Esophagus squamous epithelium (tissue), 5 donors: ENCODE data around the gene HMCN2. TPM values are rescaled to one million over a fixed set of nuclear protein-coding genes. Genes with fewer than 3 reads are reported as not detected.

Experiments used
- DNase-seq: peaks from one replicate; lab custom pipeline; 2025; lab: John Stamatoyannopoulos, UW
- H3K27ac ChIP-seq, 4 donors: fragments of 200-600 bp; sonication (generic); one replicate each; pipeline ENCODE4 v1.5.1; 2016 to 2019; ENCODE audit warnings: mild to moderate bottlenecking in 1 of 4
- H3K27me3 ChIP-seq, 4 donors: fragments of 200-600 bp; sonication (generic); 1 replicate in 3 of 4; 2 replicates in 1 of 4; pipeline versions ENCODE4 v1.5.1 to v1.6.0; 2017 to 2021; ENCODE audit warnings: antibody characterized with exemption in 1 of 4
- H3K36me3 ChIP-seq, 3 donors: fragments of 200-600 bp; sonication (generic); one replicate each; pipeline ENCODE4 v1.5.1; 2016 to 2019
- H3K4me1 ChIP-seq, 3 donors: fragments of 200-600 bp; sonication (generic); one replicate each; pipeline ENCODE4 v1.5.1; 2017 to 2019
- H3K4me3 ChIP-seq, 4 donors: fragments of 200-600 bp; sonication (generic); 1 replicate in 3 of 4; 2 replicates in 1 of 4; pipeline ENCODE4 v1.5.1; 2016 to 2019; ENCODE audit warnings: mild to moderate bottlenecking in 2 of 4, moderate library complexity in 1 of 4
- H3K9me3 ChIP-seq, 3 donors: fragments of 200-600 bp; sonication (generic); one replicate each; pipeline ENCODE4 v1.5.1; 2016 to 2019
- POLR2A ChIP-seq, 4 donors: fragments of 450-650 bp; IDR thresholded peaks; one replicate each; pipeline ENCODE4 v1.6.1; 2017; ENCODE audit warnings: antibody characterized with exemption in 4 of 4, mild to moderate bottlenecking in 4 of 4, moderate library complexity in 3 of 4
- WGBS, 2 donors: methylation state at CpG; one replicate each; pipeline ENCODE4 v1.1.5; 2018; 5-methylcytosine and 5-hydroxymethylcytosine counted together
- intact Hi-C: fragments of 100-400 bp; cut with DNase I; formaldehyde crosslinking; loops from one replicate; pipeline ENCODE4 v1.15.0; 2022
- small RNA-seq, 4 donors: library from RNA; depleted of rRNA; stranded (forward); fragments of <200 nt; gene quantifications; one replicate each; pipeline ENCODE3, GENCODE V24; 2016
- total RNA-seq, 4 donors: library from RNA; depleted of rRNA; stranded (reverse); fragments of >200 nt; gene quantifications; one replicate each; pipeline ENCODE4 v1.1.0, GENCODE V29; 2016
- TF ChIP-seq, protein P1 (sequence below), 6 experiments: fragments of 450-650 bp in 4 of 6; fragments of 200-600 bp in 2 of 6; sonication (generic) in 2 of 6; IDR thresholded peaks; one replicate each; pipeline ENCODE4 v1.5.1; 2016 to 2019; ENCODE audit warnings: antibody characterized with exemption in 6 of 6, mild to moderate bottlenecking in 4 of 6, moderate library complexity in 4 of 6
- donor health status: DM: yes; HTN: yes; CAD: no.

Gene HMCN2
- total RNA-seq, 4 donors from 2014 or later, result 0.53 to 4.8 (median 0.78) TPM

DNA sequence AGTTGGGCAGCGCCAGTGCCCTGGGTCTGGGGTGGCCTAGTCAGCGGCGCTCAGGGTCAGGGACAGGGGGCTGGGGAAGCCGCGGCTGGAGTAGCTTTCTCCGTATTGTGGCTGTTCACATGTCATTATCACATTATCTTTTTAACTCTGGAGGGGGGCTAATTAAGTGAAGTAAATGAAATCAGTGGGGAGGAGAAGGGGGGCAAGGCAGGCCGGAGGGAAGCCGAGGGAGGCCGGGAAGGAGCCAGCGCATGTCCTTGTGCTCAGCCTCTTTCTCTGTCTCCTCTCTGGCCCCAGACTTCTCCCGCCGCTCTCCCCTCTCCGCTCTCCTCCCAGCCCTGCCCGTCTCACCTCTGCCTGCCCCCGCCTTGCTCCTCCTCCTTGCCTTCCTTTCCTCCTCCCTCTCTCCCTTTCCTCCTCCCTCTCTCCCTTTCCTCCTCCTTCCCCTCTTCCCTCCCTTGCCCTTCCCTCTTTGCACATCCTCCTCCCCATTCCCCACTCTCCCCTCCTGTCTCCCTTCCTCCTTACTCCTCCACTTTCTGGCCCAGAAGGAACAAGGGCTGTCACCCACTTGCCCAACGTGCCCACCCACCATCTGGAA, 217.9 kb downstream of the HMCN2 start:
- H3K27ac ChIP-seq, result no peak overlapping the region
- H3K4me3 ChIP-seq, result no peak overlapping the region
- no peak for DNase-seq
- no peaks in the 10 kb centered on the region for H3K9me3 ChIP-seq
- no peaks in the 10 kb centered on the region for H3K4me1 ChIP-seq
- intact Hi-C loops, result no loop called here
- no peaks in the 10 kb centered on the region for H3K27me3 ChIP-seq
- no peak for TF ChIP-seq POLR2A (IDR thresholded peaks at IDR 0.05)
- TF ChIP-seq, protein P1, sequence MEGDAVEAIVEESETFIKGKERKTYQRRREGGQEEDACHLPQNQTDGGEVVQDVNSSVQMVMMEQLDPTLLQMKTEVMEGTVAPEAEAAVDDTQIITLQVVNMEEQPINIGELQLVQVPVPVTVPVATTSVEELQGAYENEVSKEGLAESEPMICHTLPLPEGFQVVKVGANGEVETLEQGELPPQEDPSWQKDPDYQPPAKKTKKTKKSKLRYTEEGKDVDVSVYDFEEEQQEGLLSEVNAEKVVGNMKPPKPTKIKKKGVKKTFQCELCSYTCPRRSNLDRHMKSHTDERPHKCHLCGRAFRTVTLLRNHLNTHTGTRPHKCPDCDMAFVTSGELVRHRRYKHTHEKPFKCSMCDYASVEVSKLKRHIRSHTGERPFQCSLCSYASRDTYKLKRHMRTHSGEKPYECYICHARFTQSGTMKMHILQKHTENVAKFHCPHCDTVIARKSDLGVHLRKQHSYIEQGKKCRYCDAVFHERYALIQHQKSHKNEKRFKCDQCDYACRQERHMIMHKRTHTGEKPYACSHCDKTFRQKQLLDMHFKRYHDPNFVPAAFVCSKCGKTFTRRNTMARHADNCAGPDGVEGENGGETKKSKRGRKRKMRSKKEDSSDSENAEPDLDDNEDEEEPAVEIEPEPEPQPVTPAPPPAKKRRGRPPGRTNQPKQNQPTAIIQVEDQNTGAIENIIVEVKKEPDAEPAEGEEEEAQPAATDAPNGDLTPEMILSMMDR (IDR thresholded peaks at IDR 0.05), result no peak
- WGBS, 2 donors, result 59 to 72% methylated on average over 12 to 13 of the region's 16 CpGs
- H3K36me3 ChIP-seq, result peaks cover 0 to 46% (median 0%) of the 10 kb centered on the region in 3 donors

Small RNA genes lying within 50 kb of the gene (small RNA-seq; reads per million reads assigned to genes)
- gene RN7SL665P, result 0 reads per million in 4 donors

Other genes starting within 250 kb of the HMCN2 start
- gene FNBP1, start 222.6 kb upstream of the HMCN2 start, total RNA-seq, result 10 to 100 TPM; 19.7 to 47.7 (median 26.2) TPM
- 10 to 100 TPM; 18.9 to 27.0 (median 23.2) TPM for gene GPR107, start 211.9 kb upstream of the HMCN2 start, total RNA-seq
- gene NCS1, start 93.4 kb upstream of the HMCN2 start, total RNA-seq, result 10 to 100 TPM in 3 of 4 donors, 1 to 10 TPM in 1; 9.3 to 31.3 (median 15.2) TPM
- 100 to 1,000 TPM in 2 of 4 donors, 10 to 100 TPM in 2; 33.5 to 203 (median 85.2) TPM for gene ASS1, start 179.2 kb downstream of the HMCN2 start, total RNA-seq